ENCODE measurements around the gene TRIM29. TPM values are rescaled to one million over a fixed set of nuclear protein-coding genes. Genes with fewer than 3 reads are reported as not detected.

Gene TRIM29
- total and polyA plus RNA-seq, 7 donors = 0.33 to 8.5 (median 6.0) TPM

GRCh38 chr11:120067438-120068113 lies 70.3 kb downstream of the TRIM29 start:
- intact Hi-C loops (cut with DNase I) = no loop called here
- Histone ChIP-seq H3K27me3 (peaks cover 0 to 7% (median 1%) of the 10 kb centered on the region in 3 donors), H3K36me3 (no peaks in the 10 kb centered on the region), H3K4me3 (no peak overlapping the region), H3K4me1 (peaks cover 0 to 2% (median 0%) of the 10 kb centered on the region in 4 donors), H3K9me3 (no peaks in the 10 kb centered on the region), H3K27ac (no peak overlapping the region)
- WGBS, 2 donors = 67 to 70% methylated on average over 8 of the region's 8 CpGs
- DNase-seq = no peak
- TF ChIP-seq POLR2A (IDR thresholded peaks at IDR 0.05) (no peak), POLR2AphosphoS5 (IDR thresholded peaks at IDR 0.05) (no peak), EP300 (IDR thresholded peaks at IDR 0.05) (no peak), CTCF (IDR thresholded peaks at IDR 0.05) (no peak)

GRCh38 chr11:120066738-120067437 lies 71.0 kb downstream of the TRIM29 start:
- Histone ChIP-seq H3K27ac (no peak overlapping the region), H3K4me1 (peaks cover 0 to 8% (median 0%) of the 10 kb centered on the region in 4 donors), H3K36me3 (no peaks in the 10 kb centered on the region), H3K4me3 (no peak overlapping the region), H3K27me3 (peaks cover 0 to 13% (median 8%) of the 10 kb centered on the region in 3 donors), H3K9me3 (no peaks in the 10 kb centered on the region)
- DNase-seq = no peak
- TF ChIP-seq EP300 (IDR thresholded peaks at IDR 0.05) = no peak
- 79 to 83% methylated on average over 11 of the region's 11 CpGs for WGBS, 2 donors
- intact Hi-C loops (cut with DNase I) = no loop called here

DNA sequence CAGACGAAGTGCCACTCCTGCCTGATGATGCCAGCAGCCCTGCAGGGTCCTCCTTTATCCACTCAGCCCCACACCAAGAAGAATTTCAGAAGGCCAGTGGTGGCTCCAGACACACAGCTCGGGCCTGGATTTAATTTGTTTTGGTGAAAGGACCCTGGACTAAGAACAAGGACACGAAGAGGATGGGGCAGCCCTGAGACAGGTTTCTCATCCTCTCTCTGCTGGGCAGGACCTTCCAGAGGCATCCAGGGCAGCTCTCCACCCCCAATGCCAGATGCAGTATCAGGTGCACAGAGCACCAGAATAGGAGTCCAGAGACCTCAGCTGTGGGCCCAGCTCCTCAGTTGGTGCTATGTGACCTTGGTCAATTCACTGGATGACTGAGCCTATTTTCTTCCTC lies 72.0 kb downstream of the TRIM29 start:
- peaks cover 0 to 20% (median 15%) of the 10 kb centered on the region in 3 donors for H3K27me3 ChIP-seq
- H3K4me3 ChIP-seq = no peak overlapping the region
- 71 to 80% methylated on average over 3 of the region's 3 CpGs for WGBS, 2 donors
- no peak overlapping the region for H3K27ac ChIP-seq
- DNase-seq = no peak
- no peaks in the 10 kb centered on the region for H3K36me3 ChIP-seq
- intact Hi-C loops (cut with DNase I) = no loop called here
- TF ChIP-seq EP300 (IDR thresholded peaks at IDR 0.05) = no peak
- no peak for TF ChIP-seq CTCF (IDR thresholded peaks at IDR 0.05)
- no peak for TF ChIP-seq POLR2A (IDR thresholded peaks at IDR 0.05)
- no peak for TF ChIP-seq POLR2AphosphoS5 (IDR thresholded peaks at IDR 0.05)
- H3K4me1 ChIP-seq = peaks cover 0 to 8% (median 0%) of the 10 kb centered on the region in 4 donors
- H3K9me3 ChIP-seq = no peaks in the 10 kb centered on the region

DNA sequence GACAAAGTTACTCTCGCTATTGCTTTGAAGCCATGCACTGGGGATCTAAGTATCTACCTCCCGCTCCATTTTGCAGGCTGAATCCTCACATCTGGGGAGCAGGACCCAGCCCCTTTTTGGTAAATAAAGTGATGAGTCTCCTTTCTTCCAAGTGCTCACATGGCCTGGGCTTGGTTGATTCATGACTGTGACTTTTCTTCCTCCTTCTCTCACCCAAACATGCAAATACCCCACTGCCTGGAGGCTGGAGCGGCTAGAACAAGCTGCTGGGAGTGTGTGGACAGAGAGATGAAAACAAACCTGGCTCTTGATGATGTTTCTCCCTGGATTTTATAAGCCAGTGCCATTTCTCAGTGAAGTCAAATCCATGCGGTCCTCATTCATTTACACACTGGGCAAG lies 72.7 kb downstream of the TRIM29 start:
- H3K4me3 ChIP-seq = no peak overlapping the region
- no peak for DNase-seq
- no peaks in the 10 kb centered on the region for H3K9me3 ChIP-seq
- WGBS, 2 donors = 93% methylated on average over 4 of the region's 4 CpGs
- no peak for TF ChIP-seq CTCF (IDR thresholded peaks at IDR 0.05)
- TF ChIP-seq EP300 (IDR thresholded peaks at IDR 0.05) = no peak
- TF ChIP-seq POLR2AphosphoS5 (IDR thresholded peaks at IDR 0.05) = no peak
- TF ChIP-seq POLR2A (IDR thresholded peaks at IDR 0.05) = no peak
- H3K27me3 ChIP-seq = peaks cover 0 to 20% (median 15%) of the 10 kb centered on the region in 3 donors
- H3K36me3 ChIP-seq = no peaks in the 10 kb centered on the region
- intact Hi-C loops (cut with DNase I) = no loop called here
- peaks cover 0 to 8% (median 0%) of the 10 kb centered on the region in 4 donors for H3K4me1 ChIP-seq
- H3K27ac ChIP-seq = no peak overlapping the region

GRCh38 chr11:120064341-120064740 lies 73.6 kb downstream of the TRIM29 start:
- intact Hi-C loops (cut with DNase I) = no loop called here
- Histone ChIP-seq H3K4me1 (peaks cover 0 to 8% (median 0%) of the 10 kb centered on the region in 4 donors), H3K36me3 (no peaks in the 10 kb centered on the region), H3K9me3 (no peaks in the 10 kb centered on the region), H3K27me3 (peaks cover 0 to 20% (median 15%) of the 10 kb centered on the region in 3 donors), H3K4me3 (no peak overlapping the region), H3K27ac (no peak overlapping the region)
- TF ChIP-seq POLR2AphosphoS5 (IDR thresholded peaks at IDR 0.05) = no peak
- 75 to 84% methylated on average over 7 of the region's 7 CpGs for whole genome bisulfite sequencing, 2 donors
- DNase-seq = no peak
